Astrocyte (in vitro differentiated cells and primary cell): ENCODE measurements around the gene CCDC30. TPM values are rescaled to one million over a fixed set of nuclear protein-coding genes. Genes with fewer than 3 reads are reported as not detected.

Experiments used
- DNase-seq: peaks from one replicate; pipeline ENCODE4 v3.0.0-alpha.2; 2010; ENCODE audit warnings: low read depth
- FAIRE-seq: peaks from 2 replicates; lab custom pipeline; 2011; peaks lifted over from hg19 to GRCh38; lab: Jason Lieb, UNC
- H2AFZ ChIP-seq: 2 replicates; pipeline ENCODE4 v1.6.0; 2012; ENCODE audit warnings: low read depth, low read length, inconsistent platforms
- H3K27ac ChIP-seq: 2 replicates; pipeline ENCODE4 v1.5.1; 2011; ENCODE audit warnings: low read depth, low read length, inconsistent platforms
- H3K27me3 ChIP-seq: 2 replicates; pipeline ENCODE4 v1.6.0; 2011; ENCODE audit warnings: low read length, inconsistent platforms; ENCODE audit not compliant: insufficient read depth
- H3K36me3 ChIP-seq: 2 replicates; pipeline ENCODE4 v1.5.1; 2011; ENCODE audit warnings: low read length, inconsistent platforms; ENCODE audit not compliant: insufficient read depth
- H3K4me1 ChIP-seq: 2 replicates; pipeline ENCODE4 v1.5.1; 2011; ENCODE audit warnings: low read length, inconsistent platforms; ENCODE audit not compliant: insufficient read depth
- H3K4me2 ChIP-seq: 2 replicates; pipeline ENCODE4 v1.6.0; 2012; ENCODE audit warnings: low read length, inconsistent platforms
- H3K4me3 ChIP-seq: 2 replicates; pipeline ENCODE4 v1.5.1; 2011; ENCODE audit warnings: low read depth, mild to moderate bottlenecking, low read length, inconsistent platforms; ENCODE audit not compliant: insufficient read depth
- H3K79me2 ChIP-seq: 2 replicates; pipeline ENCODE4 v1.6.0; 2012; ENCODE audit warnings: mild to moderate bottlenecking, low read length, inconsistent platforms; ENCODE audit not compliant: insufficient read depth
- H3K9ac ChIP-seq: 2 replicates; pipeline ENCODE4 v1.6.0; 2012; ENCODE audit warnings: mild to moderate bottlenecking, low read length, inconsistent platforms
- H3K9me3 ChIP-seq: 2 replicates; pipeline ENCODE4 v1.5.1; 2012; ENCODE audit warnings: low read depth, mild to moderate bottlenecking, low read length, inconsistent platforms; ENCODE audit not compliant: insufficient read depth
- H4K20me1 ChIP-seq: 2 replicates; pipeline ENCODE4 v1.6.0; 2012; ENCODE audit warnings: low read length, inconsistent platforms; ENCODE audit not compliant: insufficient read depth
- H3K27ac Mint-ChIP-seq: one replicate; pipeline ENCODE4 v1.8.0; 2021; ENCODE audit warnings: mild to moderate bottlenecking, mixed read lengths; ENCODE audit not compliant: unreplicated experiment
- H3K27me3 Mint-ChIP-seq: one replicate; pipeline ENCODE4 v1.8.0; 2021; ENCODE audit warnings: low read depth, mixed read lengths; ENCODE audit not compliant: unreplicated experiment
- H3K36me3 Mint-ChIP-seq: one replicate; pipeline ENCODE4 v1.8.0; 2021; ENCODE audit warnings: low read depth, mixed read lengths; ENCODE audit not compliant: unreplicated experiment
- H3K4me1 Mint-ChIP-seq: one replicate; pipeline ENCODE4 v1.8.0; 2021; ENCODE audit warnings: low read depth, mixed read lengths; ENCODE audit not compliant: unreplicated experiment
- H3K4me3 Mint-ChIP-seq: one replicate; pipeline ENCODE4 v1.8.0; 2021; ENCODE audit warnings: mild to moderate bottlenecking, moderate library complexity, mixed read lengths; ENCODE audit not compliant: unreplicated experiment
- H3K9me3 Mint-ChIP-seq: one replicate; pipeline ENCODE4 v1.8.0; 2021; ENCODE audit warnings: mild to moderate bottlenecking, mixed read lengths; ENCODE audit not compliant: unreplicated experiment
- CTCF ChIP-seq: IDR thresholded peaks from 2 replicates; pipeline ENCODE4 v1.5.1; 2011; ENCODE audit warnings: low read depth, mild to moderate bottlenecking, inconsistent platforms, low read length, moderate library complexity; ENCODE audit not compliant: insufficient read depth
- EZH2 ChIP-seq: IDR thresholded peaks from 2 replicates; pipeline ENCODE4 v1.6.1; 2012; ENCODE audit warnings: mild to moderate bottlenecking, low read length, inconsistent platforms; ENCODE audit not compliant: insufficient read depth
- total RNA-seq: library from RNA; stranded (reverse); gene quantifications from 2 replicates; pipeline ENCODE4 v1.2.1, GENCODE V29; 2021

The CCDC30 gene
- total RNA-seq, 1 donor from 2014 or later = 2.5 TPM

GRCh38 chr1:42703888-42704464, 240.9 kb downstream of the CCDC30 start:
- Histone ChIP-seq H2AFZ (no peak overlapping the region), H3K9ac (no peak overlapping the region), H3K27me3 (no peaks in the 10 kb centered on the region), H4K20me1 (peaks cover 48% of the 10 kb centered on the region), H3K9me3 (no peaks in the 10 kb centered on the region), H3K79me2 (peaks cover 24% of the 10 kb centered on the region), H3K27ac (no peak overlapping the region), H3K4me2 (no peak overlapping the region), H3K4me3 (no peak overlapping the region), H3K4me1 (no peaks in the 10 kb centered on the region), H3K36me3 (peaks cover 58% of the 10 kb centered on the region)
- FAIRE-seq (no peak), DNase-seq (no peak)
- Mint-ChIP-seq H3K9me3 (no peaks in the 10 kb centered on the region), H3K4me1 (peaks cover 3% of the 10 kb centered on the region), H3K4me3 (no peak overlapping the region), H3K36me3 (peaks cover 12% of the 10 kb centered on the region), H3K27me3 (no peaks in the 10 kb centered on the region), H3K27ac (no peak overlapping the region)
- TF ChIP-seq EZH2 (no peak), CTCF (no peak)

Other genes starting within 250 kb of the CCDC30 start
- gene FOXJ3, start 128.1 kb upstream of the CCDC30 start, total RNA-seq = 39.8 and 41.9 TPM in 2 replicates
- gene RIMKLA, start 82.5 kb upstream of the CCDC30 start, total RNA-seq = 0.12 and 0.20 TPM in 2 replicates
- gene ZMYND12, start 7.3 kb upstream of the CCDC30 start, total RNA-seq = 0.23 TPM in 1 of 2 replicates, not detected in the other
- gene PPCS, start 6.7 kb upstream of the CCDC30 start, total RNA-seq = 23.4 and 26.8 TPM in 2 replicates
- gene PPIH, start 195.1 kb downstream of the CCDC30 start, total RNA-seq = 23.5 and 28.5 TPM in 2 replicates
- 744 and 872 TPM in 2 replicates for gene YBX1, start 219.1 kb downstream of the CCDC30 start, total RNA-seq